Measurements from ENCODE around the gene SLC9A8. TPM values are rescaled to one million over a fixed set of nuclear protein-coding genes. Genes with fewer than 3 reads are reported as not detected.

The SLC9A8 gene
- total and polyA plus RNA-seq, 2 of the 8 experiments (the other 6 are each of a cell fraction or from before 2014, with no cell fraction given), result 3.2 to 6.2 TPM

GRCh38 chr20:49915118-49915379 is 102.4 kb downstream of the SLC9A8 start (continued):
- no peak for TF ChIP-seq CHD1 (IDR thresholded peaks at IDR 0.05; ENCODE audit: low read depth, low read length)

Data from H1 (cell line).